Keratinocyte (primary cell): ENCODE measurements around the gene CCRL2. TPM values are rescaled to one million over a fixed set of nuclear protein-coding genes. Genes with fewer than 3 reads are reported as not detected.

ENCODE experiments used
- DNase-seq: peaks from one replicate; pipeline ENCODE4 v3.0.0-alpha.2; 2011; ENCODE audit warnings: low read depth, missing footprints, low spot score
- FAIRE-seq: peaks from 2 replicates; lab custom pipeline; 2011; peaks lifted over from hg19 to GRCh38; lab: Jason Lieb, UNC
- H2AFZ ChIP-seq: 2 replicates; pipeline ENCODE4 v1.6.0; 2012; ENCODE audit warnings: low read length, control low read depth, inconsistent platforms; ENCODE audit not compliant: control insufficient read depth
- H3K27ac ChIP-seq: 2 replicates; pipeline ENCODE4 v1.5.1; 2011; ENCODE audit warnings: low read length; ENCODE audit not compliant: control insufficient read depth, insufficient read depth
- H3K27me3 ChIP-seq: 3 replicates; pipeline ENCODE4 v1.6.0; 2011; ENCODE audit warnings: low read length; ENCODE audit not compliant: control insufficient read depth, insufficient read depth; ENCODE audit errors: extremely low read depth
- H3K36me3 ChIP-seq, 2 experiments: 2 replicates in 1 of 2; 3 replicates in 1 of 2; pipeline ENCODE4 v1.5.1; 2011; ENCODE audit warnings: low read length in 2 of 2, mild to moderate bottlenecking in 1 of 2; ENCODE audit not compliant: control insufficient read depth in 2 of 2, insufficient read depth in 2 of 2; ENCODE audit errors: extremely low read depth in 1 of 2
- H3K4me1 ChIP-seq: 3 replicates; pipeline ENCODE4 v1.5.1; 2011; ENCODE audit warnings: low read length; ENCODE audit not compliant: control insufficient read depth, insufficient read depth; ENCODE audit errors: extremely low read depth
- H3K4me2 ChIP-seq: 3 replicates; pipeline ENCODE4 v1.6.0; 2011; ENCODE audit warnings: low read depth, low read length; ENCODE audit not compliant: control insufficient read depth, insufficient read depth; ENCODE audit errors: extremely low read depth
- H3K4me3 ChIP-seq, 3 experiments: fragments of 200-600 bp in 1 of 3; sonication (generic) in 1 of 3; 2 replicates in 2 of 3; 3 replicates in 1 of 3; pipeline ENCODE4 v1.5.1; 2011 to 2016; ENCODE audit warnings: low read length in 3 of 3, mild to moderate bottlenecking in 3 of 3, control low read depth in 2 of 3, inconsistent platforms in 1 of 3, low read depth in 1 of 3, mixed read lengths in 1 of 3, mixed run types in 1 of 3, moderate library complexity in 1 of 3; ENCODE audit not compliant: control insufficient read depth in 2 of 3, insufficient read depth in 2 of 3; ENCODE audit errors: extremely low read depth in 1 of 3
- H3K79me2 ChIP-seq: 2 replicates; pipeline ENCODE4 v1.6.0; 2012; ENCODE audit warnings: low read length; ENCODE audit not compliant: control insufficient read depth, insufficient read depth
- H3K9ac ChIP-seq: 3 replicates; pipeline ENCODE4 v1.6.0; 2011; ENCODE audit warnings: low read length; ENCODE audit not compliant: control insufficient read depth, insufficient read depth; ENCODE audit errors: extremely low read depth
- H3K9me1 ChIP-seq: 3 replicates; pipeline ENCODE4 v1.6.0; 2011; ENCODE audit warnings: low read length; ENCODE audit not compliant: control insufficient read depth, insufficient read depth; ENCODE audit errors: extremely low read depth
- H3K9me3 ChIP-seq: 2 replicates; pipeline ENCODE4 v1.5.1; 2012; ENCODE audit warnings: low read depth, low read length; ENCODE audit not compliant: control insufficient read depth
- H4K20me1 ChIP-seq: 3 replicates; pipeline ENCODE4 v1.6.0; 2011; ENCODE audit warnings: low read length; ENCODE audit not compliant: control insufficient read depth, insufficient read depth; ENCODE audit errors: extremely low read depth
- EZH2 ChIP-seq: IDR thresholded peaks from one replicate; pipeline ENCODE4 v1.6.1; 2012; ENCODE audit warnings: inconsistent platforms, mild to moderate bottlenecking, low read length, moderate library complexity
- dilution Hi-C: fragments of 300-500 bp; cut with MboI; formaldehyde crosslinking; loops from one replicate; pipeline ENCODE4 v1.7.0; 2020; ENCODE audit warnings: low sequenced_read_pairs; ENCODE audit not compliant: extremely low pct_ligation_motif_present
- polyA plus RNA-seq, 5 experiments: library from polyadenylated mRNA; depleted of rRNA in 3 of 5; stranded (reverse) in 3 of 5; stranded (forward) in 1 of 5; unstranded in 1 of 5; fragments of >200 nt; gene quantifications; 1 replicate in 1 of 5; 2 replicates in 3 of 5; 3 replicates in 1 of 5; pipeline versions ENCODE4 v1.2.1 to v1.2.3, GENCODE V29; 2011 to 2012; ENCODE audit warnings: missing spikeins in 2 of 5, low read depth in 1 of 5, low replicate concordance in 1 of 5
- TF ChIP-seq, protein P1 (sequence below), 3 experiments: IDR thresholded peaks in 1 of 3; conservative IDR thresholded peaks in 1 of 3; optimal IDR thresholded peaks in 1 of 3; 2 replicates in 2 of 3; 3 replicates in 1 of 3; pipeline versions ENCODE3 to v1.5.1; 2011; ENCODE audit warnings: low read length in 3 of 3, mild to moderate bottlenecking in 3 of 3, moderate library complexity in 2 of 3, control low read depth in 1 of 3, inconsistent platforms in 1 of 3; ENCODE audit not compliant: insufficient read depth in 2 of 3; ENCODE audit errors: extremely low read depth in 1 of 3

Gene CCRL2
- polyA plus RNA-seq, 1 donor (not counting 4 experiments of a cell fraction or from before 2014, with no cell fraction given), result not detected

DNA sequence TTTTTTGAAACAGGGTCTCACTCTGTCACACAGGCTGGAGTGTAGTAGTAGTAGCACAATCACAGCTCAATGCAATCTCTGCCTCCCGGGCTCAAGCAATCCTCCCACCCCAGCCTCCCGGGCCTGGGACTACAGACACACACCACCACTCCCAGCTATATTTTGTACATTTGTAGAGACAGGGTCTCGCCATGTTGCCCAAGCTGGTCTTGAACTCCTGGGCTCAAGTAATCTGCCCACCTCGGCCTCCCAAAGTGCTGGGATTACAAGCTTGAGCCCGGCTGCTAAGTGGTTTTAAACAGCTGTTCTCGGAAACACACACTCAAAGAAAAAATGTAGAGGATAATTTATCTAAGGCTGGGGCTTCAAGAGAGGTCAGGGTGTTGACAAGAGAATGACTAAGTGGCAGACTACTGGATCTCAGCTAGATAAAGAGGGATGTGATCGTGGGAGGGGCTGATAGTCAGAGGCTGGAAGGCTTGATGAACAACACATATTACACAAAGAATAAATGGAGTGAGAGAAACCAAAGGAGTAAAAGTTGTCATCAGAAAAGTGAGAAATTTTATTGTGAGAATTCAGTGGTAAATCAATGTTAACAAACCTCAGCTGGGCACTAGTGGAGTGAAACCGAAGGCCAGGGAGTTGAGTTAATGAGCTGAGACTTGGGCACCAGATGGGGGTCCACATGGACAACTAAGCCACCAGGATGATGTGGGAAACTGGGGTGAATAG is 6.9 kb upstream of the CCRL2 start:
- Histone ChIP-seq H3K27me3 (no peaks in the 10 kb centered on the region), H4K20me1 (no peaks in the 10 kb centered on the region), H3K9me3 (no peaks in the 10 kb centered on the region), H3K79me2 (no peaks in the 10 kb centered on the region), H3K9ac (no peak overlapping the region), H2AFZ (no peak overlapping the region), H3K9me1 (no peaks in the 10 kb centered on the region), H3K36me3 (no peaks in the 10 kb centered on the region), H3K4me3 (no peak overlapping the region), H3K27ac (no peak overlapping the region), H3K4me1 (no peaks in the 10 kb centered on the region), H3K4me2 (no peak overlapping the region)
- TF ChIP-seq, protein P1, sequence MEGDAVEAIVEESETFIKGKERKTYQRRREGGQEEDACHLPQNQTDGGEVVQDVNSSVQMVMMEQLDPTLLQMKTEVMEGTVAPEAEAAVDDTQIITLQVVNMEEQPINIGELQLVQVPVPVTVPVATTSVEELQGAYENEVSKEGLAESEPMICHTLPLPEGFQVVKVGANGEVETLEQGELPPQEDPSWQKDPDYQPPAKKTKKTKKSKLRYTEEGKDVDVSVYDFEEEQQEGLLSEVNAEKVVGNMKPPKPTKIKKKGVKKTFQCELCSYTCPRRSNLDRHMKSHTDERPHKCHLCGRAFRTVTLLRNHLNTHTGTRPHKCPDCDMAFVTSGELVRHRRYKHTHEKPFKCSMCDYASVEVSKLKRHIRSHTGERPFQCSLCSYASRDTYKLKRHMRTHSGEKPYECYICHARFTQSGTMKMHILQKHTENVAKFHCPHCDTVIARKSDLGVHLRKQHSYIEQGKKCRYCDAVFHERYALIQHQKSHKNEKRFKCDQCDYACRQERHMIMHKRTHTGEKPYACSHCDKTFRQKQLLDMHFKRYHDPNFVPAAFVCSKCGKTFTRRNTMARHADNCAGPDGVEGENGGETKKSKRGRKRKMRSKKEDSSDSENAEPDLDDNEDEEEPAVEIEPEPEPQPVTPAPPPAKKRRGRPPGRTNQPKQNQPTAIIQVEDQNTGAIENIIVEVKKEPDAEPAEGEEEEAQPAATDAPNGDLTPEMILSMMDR (optimal IDR thresholded peaks at IDR 0.05 in 1 of 3, IDR thresholded peaks at IDR 0.05 in 1 of 3, conservative IDR thresholded peaks at IDR 0.05 in 1 of 3; ENCODE audit: extremely low read depth in 1 of 3, insufficient read depth in 2 of 3, low read length in 3 of 3), result no peak
- DNase-seq, result no peak
- dilution Hi-C loops, result no loop called here
- no peak for FAIRE-seq

DNA sequence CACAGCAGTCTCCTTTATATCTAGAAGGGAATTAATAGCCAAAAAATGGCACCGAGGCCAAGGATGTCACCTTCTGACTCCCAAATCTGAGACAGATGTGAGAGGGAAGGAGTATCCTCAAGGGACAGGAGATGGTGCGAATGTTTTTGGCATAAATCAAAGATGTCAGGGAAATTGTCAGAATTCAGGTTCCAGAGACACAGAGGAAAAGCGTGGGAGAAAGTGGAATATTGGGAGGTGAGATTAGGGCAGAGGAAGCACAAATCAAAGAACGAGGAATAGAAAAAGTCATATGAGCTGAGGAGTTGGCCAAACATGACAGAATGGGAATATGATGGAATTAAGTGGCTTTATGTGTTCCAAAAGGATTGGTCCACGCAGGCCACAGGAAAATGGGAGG is 6.2 kb upstream of the CCRL2 start:
- Histone ChIP-seq H3K4me2 (no peak overlapping the region), H3K79me2 (no peaks in the 10 kb centered on the region), H3K9me3 (no peaks in the 10 kb centered on the region), H4K20me1 (no peaks in the 10 kb centered on the region), H3K4me3 (no peak overlapping the region), H3K36me3 (no peaks in the 10 kb centered on the region), H3K9me1 (no peaks in the 10 kb centered on the region), H3K9ac (no peak overlapping the region), H2AFZ (no peak overlapping the region), H3K27ac (no peak overlapping the region), H3K27me3 (no peaks in the 10 kb centered on the region), H3K4me1 (no peaks in the 10 kb centered on the region)
- DNase-seq, result no peak
- dilution Hi-C loops, result no loop called here
- FAIRE-seq, result no peak
- no peak for TF ChIP-seq EZH2
- TF ChIP-seq, protein P1 (optimal IDR thresholded peaks at IDR 0.05 in 1 of 3, IDR thresholded peaks at IDR 0.05 in 1 of 3, conservative IDR thresholded peaks at IDR 0.05 in 1 of 3; ENCODE audit: extremely low read depth in 1 of 3, insufficient read depth in 2 of 3, low read length in 3 of 3), result no peak
